ENCODE data around the gene SLC25A51.

SLC25A51 gene

GRCh38 chr9:37936965-37937364, 33.0 kb upstream of the SLC25A51 start:
- no peak for DNase-seq (ENCODE audit: low read depth, low spot score)

- no peak for DNase-seq (ENCODE audit: low read depth, low spot score)
Observed at GRCh38 chr9:37936376-37936775, 32.4 kb upstream of the SLC25A51 start.

- no peak for DNase-seq (ENCODE audit: low read depth, low spot score)
Observed at GRCh38 chr9:37935096-37935495, 31.2 kb upstream of the SLC25A51 start.

GRCh38 chr9:37931592-37931991, 27.7 kb upstream of the SLC25A51 start:
- DNase-seq (ENCODE audit: low read depth, low spot score) = no peak

- DNase-seq (ENCODE audit: low read depth, low spot score) = no peak
Observed at GRCh38 chr9:37929441-37929895, 25.5 kb upstream of the SLC25A51 start.

GRCh38 chr9:37928552-37929430, 24.9 kb upstream of the SLC25A51 start:
- DNase-seq (ENCODE audit: low read depth, low spot score) = no peak

- DNase-seq (ENCODE audit: low read depth, low spot score) = no peak
Observed at GRCh38 chr9:37927601-37928551, 23.9 kb upstream of the SLC25A51 start.

GRCh38 chr9:37927132-37927531, 23.2 kb upstream of the SLC25A51 start:
- no peak for DNase-seq (ENCODE audit: low read depth, low spot score)

- DNase-seq (ENCODE audit: low read depth, low spot score) = no peak
Observed at GRCh38 chr9:37926737-37927118, 22.8 kb upstream of the SLC25A51 start.

- DNase-seq (ENCODE audit: low read depth, low spot score) = no peak
Observed at GRCh38 chr9:37925786-37926736, 22.1 kb upstream of the SLC25A51 start.

GRCh38 chr9:37925006-37925405, 21.1 kb upstream of the SLC25A51 start:
- DNase-seq (ENCODE audit: low read depth, low spot score) = no peak

GRCh38 chr9:37924538-37924937, 20.6 kb upstream of the SLC25A51 start:
- DNase-seq (ENCODE audit: low read depth, low spot score) = no peak

- no peak for DNase-seq (ENCODE audit: low read depth, low spot score)
Observed at GRCh38 chr9:37923796-37924427, 20.0 kb upstream of the SLC25A51 start.

GRCh38 chr9:37923118-37923795, 19.3 kb upstream of the SLC25A51 start:
- no peak for DNase-seq (ENCODE audit: low read depth, low spot score)

- no peak for DNase-seq (ENCODE audit: low read depth, low spot score)
Observed at GRCh38 chr9:37922363-37923117, 18.6 kb upstream of the SLC25A51 start.

- DNase-seq (ENCODE audit: low read depth, low spot score) = no peak
Observed at GRCh38 chr9:37921546-37922300, 17.8 kb upstream of the SLC25A51 start.

GRCh38 chr9:37921168-37921510, 17.2 kb upstream of the SLC25A51 start:
- DNase-seq (ENCODE audit: low read depth, low spot score) = no peak

- DNase-seq (ENCODE audit: low read depth, low spot score) = no peak
Observed at GRCh38 chr9:37920471-37921167, 16.7 kb upstream of the SLC25A51 start.

Data from brain pericyte (primary cell).